NCI-H446 treated with DMSO at 0.1 percent for 48 hours (cell line): ENCODE data around the gene TMEM185B.
A peak's percentile ranks its signal among the peaks of the same experiment; 100 is the strongest.
"Not testable (repeated sequence)": the region's sequence is repeated elsewhere in the genome, so short reads cannot be mapped to it uniquely, and the experiment has no call there.

Experiments
- DNase-seq: peaks from one replicate; lab custom pipeline; 2025; lab: John Stamatoyannopoulos, UW

Gene TMEM185B

DNA sequence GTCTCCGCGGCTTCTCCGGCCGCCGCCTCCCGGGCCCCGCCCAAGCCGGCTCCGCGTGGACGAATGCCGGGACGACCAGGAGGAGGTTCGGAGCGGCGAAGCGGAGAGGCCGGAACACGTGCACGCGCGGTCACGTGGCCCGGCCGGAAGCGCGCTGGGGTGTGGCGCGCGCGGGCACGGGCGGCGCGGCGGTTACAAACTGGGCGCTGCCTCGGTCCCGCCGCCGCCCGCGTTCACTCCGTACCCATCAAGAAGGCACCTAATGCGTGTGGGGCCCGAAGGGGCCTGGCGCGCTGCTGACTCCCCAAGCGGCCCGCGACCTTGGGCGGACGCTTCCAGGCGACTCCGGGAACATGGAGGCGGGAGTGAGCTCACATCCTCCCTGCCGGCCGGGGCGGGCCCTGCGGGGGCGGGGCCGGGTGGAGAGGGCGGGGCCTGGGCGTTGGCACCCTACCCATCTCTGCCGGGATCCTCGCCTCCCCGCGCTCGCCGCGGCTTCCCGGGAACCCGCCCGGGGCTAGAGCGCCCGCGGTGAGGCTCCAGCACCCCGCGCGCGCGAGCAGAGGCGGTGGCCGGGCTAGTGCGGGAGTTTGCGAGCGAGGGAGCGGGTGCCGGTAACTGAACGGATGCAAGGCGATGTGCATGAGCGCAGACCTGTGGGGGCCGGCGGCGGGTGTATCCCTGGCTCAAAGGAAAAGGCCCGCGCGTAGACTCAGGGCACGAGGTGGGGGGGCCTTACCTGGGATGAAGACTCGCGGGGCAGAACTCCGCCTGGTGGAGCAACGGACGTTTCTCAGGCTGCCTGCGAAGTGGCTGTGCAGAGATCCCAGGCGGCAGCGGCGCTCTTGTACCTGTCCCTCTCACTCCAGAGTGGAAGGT is at the start of gene TMEM185B:
TSS of gene TMEM185B (minus strand) at position 367 of the 879 bp plus-strand sequence. CDS start 424 bp downstream, outside the sequence.
- peak; percentile 76 for DNase-seq

DNA sequence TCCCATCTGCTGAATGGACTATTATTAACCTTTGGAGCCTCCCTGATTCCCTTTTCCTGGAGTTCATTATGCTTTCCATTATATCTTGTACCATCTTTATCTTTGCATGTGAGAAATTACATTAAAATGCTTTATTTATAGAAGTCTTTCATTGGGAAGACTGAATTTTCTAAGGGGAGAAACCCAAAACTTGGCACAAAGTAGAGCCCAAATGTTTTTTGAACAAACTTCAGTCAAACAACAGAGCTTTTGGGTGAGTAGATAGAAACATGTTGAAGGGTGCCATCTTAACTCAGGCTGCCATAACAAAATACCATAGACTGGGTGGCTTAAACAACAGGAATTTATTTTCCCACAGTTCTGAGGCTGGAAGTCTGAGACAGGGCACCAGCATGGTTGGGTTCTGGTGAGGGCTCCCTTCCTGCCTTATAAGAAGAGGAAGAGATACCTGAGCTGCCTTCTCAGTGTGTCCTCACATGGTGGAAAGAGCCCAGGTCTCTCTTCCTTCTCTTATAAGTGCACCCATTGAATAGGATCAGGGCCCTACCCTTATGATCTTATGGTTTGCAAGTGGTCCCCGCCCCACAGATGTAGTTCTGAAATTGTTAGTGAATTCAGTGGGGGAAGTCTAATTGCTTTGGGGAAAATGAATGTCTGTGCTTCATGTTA is 48.6 kb upstream of the TMEM185B start:
- DNase-seq: no peak

DNA sequence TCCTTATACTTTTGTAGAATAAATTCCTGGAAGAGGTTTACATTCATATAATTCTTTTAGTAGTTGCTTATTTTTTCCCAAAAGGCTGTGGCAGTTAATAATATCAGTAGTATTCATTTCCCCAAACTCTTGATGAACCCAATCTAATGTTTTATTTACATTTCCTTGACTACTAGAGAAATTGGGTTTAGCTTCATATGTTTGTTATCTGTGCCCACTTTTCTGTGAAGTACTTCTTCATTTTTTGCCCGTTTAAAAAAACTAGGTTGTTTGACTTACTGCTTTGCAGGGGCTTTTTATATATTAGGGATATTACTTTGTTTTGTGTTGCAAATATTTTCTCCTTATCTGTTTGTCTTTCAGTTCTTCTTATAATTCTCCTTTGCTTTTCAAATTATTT is 46.6 kb upstream of the TMEM185B start:
- no peak for DNase-seq

DNA sequence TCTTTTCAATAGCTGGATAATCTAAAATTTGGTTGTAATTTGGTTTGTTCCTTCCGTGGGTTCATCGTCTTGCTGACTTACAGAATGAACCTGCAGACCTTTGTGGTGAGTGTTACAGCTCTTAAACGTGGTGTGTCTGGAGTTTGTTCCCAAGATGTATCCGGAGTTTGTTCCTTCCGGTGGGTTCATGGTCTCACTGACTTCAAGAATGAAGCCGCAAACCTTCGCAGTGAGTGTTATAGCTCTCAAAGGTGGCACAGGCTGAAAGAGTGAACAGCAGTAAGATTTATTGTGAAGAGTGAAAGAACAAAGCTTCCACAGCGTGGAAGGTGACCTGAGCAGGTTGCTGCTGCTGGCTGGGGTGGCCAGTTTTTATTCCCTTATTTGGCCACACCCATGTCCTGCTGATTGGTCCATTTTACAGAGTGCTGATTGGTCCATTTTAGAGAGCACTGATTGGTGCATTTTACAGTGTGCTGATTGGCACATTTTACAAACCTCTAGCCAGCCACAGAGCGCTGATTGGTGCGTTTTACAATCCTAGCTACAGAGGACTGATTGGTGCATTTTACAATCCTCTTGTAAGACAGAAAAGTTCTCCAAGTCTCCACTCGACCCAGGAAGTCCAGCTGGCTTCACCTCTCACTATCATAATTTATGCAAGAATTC is 46.0 kb upstream of the TMEM185B start:
- no peak for DNase-seq

DNA sequence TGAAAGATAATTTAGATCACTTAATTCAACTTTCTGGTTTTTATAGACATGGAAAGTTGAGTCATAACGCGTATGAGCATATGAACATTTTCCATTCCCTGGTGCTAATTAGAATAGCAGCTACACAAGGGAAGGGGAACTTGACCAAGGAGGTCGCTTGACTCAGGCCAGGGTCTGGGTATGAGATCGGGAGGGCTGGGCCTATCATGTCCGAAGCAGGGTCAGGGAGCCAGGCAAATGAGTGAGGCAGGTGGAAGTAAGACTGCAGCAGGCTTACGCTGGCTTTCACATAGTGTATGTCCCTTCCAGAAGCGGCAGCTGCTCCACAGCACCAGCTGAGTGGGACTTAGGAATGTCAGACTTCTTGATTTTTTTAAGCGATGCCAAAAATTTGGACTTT is 44.1 kb upstream of the TMEM185B start:
- DNase-seq: no peak

DNA sequence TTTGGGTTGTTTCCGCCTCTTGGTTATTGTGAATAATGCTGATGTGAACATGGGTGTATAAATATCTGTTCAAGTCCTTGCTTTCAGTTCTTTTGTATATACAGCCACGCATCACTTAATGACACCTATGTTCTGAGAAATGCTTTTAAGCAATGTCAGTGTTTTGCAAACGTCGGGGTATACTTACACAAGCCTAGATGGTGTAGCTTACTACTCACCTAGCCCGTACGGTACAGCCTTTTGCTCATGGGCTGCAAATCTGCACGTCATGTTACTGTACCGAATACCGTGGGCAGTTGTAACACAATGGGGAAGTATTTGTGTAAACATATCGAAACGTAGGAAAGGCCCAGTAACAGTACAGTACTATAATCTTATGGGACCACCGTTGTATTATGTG is 41.8 kb upstream of the TMEM185B start:
- DNase-seq: no peak

DNA sequence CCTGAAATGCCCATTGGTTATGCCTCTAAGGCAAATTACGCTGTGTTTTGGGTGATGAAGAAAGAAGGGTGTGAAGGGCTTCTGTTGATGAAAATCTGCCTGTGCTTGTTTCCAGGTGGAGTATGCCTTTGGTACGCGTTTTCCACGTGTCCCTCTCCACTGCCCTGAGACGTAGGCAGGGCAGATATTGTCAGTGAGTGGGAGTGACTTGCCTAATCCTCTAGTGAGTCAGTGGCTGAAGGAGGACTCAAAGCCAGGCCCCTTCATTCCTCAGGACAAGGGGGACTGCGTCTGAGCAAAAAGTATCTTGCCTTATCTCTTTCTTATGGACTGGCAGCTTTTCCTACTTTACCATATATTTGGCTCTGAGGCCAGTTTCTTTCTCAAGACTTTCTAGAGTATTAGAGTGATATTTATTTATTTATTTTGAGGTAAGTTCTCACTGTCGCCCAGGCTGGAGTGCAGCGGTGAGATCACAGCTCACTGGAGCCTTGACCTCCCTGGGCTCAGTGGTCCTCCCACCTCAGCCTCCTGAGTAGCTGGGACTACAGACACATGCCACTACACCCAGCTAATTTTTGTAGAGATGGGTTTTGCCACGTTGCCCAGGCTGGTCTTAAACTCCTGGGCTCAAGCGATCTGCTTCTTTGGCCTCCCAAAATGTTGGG is 39.7 kb upstream of the TMEM185B start:
- no peak for DNase-seq

DNA sequence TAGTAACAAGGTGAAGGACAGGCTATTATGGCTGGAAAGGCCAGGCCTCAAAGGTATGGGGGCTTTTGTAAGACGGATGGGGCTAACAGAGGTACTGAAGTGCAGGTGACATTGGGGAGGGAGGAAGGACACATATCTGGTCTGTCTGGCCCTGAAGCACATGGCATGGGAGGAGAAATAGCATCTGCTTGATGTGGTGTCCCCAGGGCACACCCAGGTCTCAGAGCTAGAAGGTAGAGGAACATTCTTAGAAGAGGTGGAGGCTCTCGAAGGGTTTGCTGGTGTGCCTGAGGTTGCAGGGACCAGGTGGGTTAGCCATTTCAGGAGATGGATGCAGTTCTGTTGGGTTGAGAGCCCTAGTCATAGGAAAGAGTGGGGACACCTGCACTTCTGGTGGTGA is 39.0 kb upstream of the TMEM185B start:
- no peak for DNase-seq

DNA sequence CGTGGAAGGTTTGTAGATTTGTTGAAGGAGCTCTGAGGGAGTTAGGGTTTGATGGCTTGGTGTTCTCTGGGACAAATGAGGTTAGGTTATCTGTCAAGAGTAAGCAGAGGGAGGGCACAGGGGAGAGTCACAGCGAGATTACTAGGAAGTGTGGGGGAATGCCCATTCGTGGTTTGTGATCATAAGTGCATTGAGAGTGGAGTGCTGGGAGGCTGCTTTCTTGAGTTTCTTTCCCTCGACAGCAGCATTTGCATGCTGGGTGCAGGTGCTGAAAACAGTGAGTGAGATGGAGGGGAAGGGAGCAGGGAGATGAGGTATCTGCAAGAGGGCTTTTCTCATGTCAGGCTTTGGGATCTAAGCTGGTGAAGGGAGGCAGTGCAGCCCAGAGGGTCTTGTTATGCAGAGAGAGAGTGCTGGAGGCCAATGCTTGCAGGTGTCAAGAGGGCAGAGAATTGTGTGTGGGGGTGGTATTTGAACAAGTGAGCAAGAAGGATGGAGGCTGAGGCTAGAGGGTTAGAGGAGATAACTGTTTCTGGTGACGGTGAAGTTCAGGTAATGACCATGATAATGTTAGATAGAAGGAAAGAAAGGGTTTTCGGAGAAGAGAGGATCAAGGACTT is 38.3 kb upstream of the TMEM185B start:
- DNase-seq: no peak

DNA sequence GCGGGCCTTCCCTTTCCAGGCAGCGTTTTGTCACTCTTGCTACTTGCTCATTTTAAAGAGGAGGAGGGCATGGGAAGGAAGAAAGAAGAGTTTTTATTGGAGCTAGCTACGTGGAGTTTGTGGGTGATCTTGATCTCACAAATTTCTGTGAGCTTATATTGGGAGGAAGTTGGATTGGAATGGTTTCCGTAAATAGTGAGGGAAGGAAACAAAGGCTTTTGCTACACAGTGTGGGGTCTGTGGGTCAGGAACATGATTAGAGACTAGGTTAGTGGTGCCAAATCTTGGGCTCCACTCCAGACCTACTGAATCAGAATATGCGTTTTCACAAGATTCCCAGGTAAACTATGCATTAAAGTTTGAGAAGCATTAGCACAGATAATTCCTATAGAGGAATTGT is 37.5 kb upstream of the TMEM185B start:
- no peak for DNase-seq

DNA sequence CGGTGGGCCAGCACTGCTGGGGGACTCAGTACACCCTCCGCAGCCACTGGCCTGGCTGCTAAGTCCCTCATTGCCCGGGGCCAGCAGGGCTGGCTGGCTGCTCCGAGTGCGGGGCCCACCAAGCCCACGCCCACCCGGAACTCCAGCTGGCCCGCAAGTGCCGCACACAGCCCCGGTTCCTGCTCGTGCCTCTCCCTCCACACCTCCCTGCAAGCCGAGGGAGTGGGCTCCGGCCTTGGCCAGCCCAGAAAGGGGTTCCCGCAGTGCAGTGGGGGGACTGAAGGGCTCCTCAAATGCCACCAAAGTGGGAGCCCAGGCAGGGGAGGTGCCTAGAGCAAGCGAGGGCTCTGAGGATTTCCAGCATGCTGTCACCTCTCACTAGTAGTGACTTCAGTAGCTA is 36.7 kb upstream of the TMEM185B start:
- not testable (repeated sequence) for DNase-seq

DNA sequence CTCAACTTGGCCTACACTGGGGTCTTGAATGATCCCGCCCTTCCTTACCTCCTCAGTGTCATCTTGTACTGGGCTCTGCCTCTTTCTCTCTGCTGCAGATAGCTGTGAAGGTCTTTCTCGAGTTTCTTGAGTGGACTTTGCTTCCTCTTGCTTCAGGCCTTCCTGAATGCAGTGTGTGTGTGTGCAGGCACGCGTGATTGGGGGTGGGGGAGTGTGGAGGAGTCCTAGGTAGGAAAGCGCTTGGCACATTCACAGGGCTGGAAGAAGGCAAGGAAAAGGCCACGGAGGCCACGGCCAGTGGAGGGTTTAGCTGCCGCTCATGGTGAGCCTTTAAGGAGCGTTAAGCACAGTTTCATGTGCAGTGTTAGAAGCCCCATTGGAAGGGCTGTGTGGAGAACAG is 35.0 kb upstream of the TMEM185B start:
- DNase-seq: no peak

DNA sequence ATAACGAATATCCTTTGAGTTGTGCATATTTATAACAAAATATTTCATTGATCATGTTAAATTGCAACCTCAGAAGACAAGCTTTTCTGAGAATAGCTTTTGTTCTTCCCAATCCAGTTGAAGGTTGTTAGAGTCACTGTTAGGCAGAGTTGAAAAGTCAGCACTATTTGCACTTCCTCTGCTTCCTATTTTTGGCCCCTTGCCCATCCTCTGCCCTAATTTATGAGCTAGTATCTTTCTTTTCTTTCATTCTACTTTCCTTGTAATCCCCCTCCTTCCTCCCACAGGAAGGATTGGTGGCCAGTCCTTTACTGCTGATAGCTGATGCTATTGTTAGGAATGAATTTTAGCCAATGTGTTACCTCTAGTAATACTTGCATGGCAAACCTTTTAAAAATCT is 34.3 kb upstream of the TMEM185B start:
- no peak for DNase-seq

DNA sequence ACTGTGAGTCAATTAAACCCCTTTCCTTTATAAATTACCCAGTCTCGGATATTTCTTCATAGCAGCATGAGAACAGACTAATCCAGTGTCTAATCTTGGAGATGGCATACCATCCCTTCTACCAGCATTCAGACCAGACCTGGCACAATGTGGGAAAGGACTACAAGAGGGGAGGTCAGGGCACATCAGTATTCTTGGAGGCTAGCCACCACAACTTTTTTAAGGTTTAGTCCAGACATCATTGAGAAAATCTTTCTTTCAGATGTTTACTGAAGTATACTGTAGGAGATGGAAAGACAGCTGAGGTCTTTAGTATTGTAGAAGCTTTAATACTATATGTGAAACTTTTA is 33.4 kb upstream of the TMEM185B start:
- no peak for DNase-seq

DNA sequence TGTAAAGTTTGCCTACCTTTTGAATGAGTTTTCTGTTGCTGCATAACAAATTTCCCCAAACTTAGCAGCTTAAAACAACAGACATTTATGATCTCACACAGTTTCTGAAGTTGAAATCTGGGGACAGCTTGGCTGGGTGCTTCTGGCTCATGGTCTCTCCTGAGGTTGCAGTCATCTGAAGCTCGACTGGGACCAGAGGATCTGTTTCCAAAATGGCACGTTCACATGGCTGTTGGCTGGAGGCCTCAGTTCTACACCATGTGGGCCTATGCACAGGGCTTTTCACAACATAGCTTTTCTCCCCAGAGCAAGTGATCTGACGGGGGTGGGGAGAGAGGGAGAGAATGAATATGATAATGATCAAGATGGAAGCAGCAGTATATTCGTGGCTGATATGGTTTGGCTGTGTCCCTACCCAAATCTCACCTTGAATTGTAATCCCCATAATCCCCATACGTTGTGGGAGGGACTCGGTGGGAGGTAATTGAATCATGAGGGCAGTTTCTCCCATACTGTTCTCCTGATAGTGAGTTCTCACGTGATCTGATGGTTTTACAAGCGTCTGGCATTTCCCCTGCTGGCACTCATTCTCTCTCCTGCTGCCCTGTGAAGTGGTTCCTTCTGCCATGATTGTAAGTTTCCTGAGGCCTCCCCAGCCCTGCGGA is 32.9 kb upstream of the TMEM185B start:
- DNase-seq: no peak

DNA sequence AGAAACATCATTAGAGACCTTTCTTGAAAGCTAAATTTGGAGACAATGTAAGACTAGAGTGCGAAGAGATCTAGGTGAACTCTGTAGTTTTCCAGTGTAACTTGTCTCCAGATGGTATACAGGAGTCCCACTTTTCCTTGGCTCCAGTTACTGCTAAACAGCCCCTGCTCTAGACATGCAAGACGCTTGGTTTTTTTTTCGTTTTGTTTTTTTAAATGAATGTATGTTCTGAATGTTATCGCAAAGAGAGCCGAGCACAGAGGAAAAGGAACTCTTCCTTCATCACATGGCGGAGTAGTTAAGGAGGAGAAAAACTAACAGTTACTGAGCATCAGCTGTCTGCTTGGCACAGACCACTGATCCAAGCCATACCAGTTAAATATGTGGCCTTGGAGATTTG is 31.9 kb upstream of the TMEM185B start:
- no peak for DNase-seq

DNA sequence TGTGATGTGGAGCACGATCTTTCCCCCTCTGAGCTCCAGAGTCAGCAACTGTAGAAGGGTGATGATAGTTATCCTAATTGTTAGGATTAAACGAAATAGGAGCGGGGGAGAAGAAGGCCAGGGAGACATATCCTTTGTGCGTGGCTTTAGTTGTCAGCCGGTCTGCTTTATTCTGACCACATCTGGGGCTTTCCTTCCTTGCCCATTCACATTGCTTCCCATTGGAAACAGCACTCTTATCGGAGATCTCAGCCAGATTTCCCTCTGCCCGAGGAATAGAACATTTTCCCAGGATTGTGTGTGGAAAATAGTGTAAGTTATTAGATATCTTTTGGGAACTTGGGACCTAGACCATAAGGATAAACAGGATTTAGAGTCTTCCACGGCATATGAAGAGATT is 31.0 kb upstream of the TMEM185B start:
- no peak for DNase-seq

DNA sequence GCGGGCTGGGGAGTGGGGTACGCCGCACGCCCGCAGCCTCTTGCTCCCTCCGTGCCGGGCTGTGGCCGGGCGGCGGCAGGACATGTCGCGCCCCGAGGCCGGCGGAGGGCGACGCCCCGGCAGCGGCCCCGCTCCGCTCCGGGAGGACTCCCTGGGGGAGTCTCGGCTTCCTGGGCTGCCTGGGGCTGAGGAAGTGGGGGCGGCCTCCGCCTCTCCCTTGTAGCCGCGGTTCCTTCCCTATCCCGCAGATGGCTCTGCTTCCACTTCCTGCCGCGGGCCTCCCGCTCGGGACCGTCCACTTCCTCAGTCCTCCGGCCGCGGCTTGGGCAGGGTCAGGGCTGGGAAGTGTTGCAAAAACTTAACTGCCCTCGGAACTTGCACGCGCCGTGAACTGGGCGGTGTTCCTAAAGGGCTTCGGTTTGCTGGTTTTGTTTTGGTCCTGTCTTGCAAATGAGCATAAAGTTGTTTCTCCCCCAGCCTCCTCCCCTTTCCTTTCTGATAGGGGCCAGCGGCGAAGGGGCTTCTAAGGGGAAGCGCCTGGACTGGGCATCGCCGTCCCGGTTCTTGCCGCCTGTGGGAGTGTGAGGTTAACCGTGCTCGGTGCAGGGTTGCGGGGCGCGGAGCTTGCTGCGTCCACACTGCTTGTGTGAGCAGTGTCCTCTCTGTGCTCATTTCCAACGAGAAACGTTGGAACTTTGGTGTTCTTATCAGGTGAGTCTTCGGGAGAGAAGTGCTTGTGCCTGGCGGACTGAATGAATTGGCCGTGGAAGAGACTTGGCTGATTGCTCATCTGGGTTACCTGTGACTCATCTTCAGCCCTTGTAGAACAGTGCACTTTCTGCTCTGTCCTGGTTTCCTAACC is 30.1 kb upstream of the TMEM185B start:
- DNase-seq: no peak

DNA sequence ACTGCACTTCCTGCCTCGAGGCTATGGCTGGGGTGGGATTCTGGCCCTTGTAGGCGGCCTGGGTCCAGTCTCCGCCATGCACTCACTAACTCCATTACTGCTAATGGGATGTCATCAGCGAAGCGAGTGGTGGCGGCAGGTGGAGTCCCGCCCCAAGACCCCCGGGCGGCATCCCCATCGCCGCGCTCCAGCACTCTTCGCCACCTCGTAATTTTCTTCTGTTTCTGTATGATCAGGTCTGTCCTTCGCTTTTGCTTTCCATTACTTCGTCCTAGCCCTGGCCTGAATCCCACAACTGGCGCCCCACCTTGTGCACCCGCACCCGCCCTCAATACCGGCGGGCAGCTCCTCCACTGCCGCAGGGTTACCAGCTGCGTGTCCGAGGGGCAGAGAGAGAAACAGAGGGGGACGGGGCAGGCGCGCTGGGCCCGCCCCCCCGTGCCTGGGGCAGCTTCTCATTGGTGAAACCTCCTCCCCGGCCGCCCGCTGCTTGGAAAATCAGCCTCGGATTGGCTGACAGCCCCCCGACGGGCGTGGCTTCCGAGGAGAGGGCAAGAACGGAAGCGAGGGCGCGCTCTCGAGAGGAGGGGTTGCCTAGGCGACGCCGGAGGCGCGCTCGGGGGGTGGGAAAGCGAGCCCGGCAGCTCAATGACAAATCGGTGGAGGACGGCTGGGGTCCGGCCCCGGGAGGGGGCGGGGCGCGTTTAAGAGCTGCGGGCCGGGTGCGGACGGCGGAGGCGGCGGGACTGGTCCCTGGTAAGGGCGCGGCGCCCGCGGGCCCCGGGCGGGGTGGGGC is 29.2 kb upstream of the TMEM185B start, which contains the start of gene RALB:
TSS of gene RALB (plus strand) at position 628 of the 796 bp plus-strand sequence. CDS start 25,813 bp downstream, outside the sequence.
- DNase-seq: peak; percentile 91

DNA sequence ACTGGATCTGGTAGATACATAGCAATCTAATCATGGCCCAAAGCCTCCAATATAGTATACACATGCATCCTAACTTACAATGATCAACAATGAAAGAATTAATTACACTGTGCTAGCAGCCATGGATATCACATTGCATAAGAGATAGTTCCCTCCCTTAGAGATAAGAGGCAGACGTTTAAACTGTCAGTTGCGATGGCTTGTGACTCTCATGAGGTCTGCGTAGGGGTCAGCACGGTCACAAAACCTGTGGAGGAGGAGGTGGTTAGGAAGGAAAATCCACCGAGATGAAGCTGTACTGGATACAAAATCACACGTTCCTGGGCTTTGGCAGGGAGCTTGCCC is 28.7 kb upstream of the TMEM185B start:
- DNase-seq: no peak
